Stimulated activated CD4-positive, alpha-beta T cell treated with anti-CD3 and anti-CD28 coated beads, Interleukin-4, amount 100 ng/mL, for 48 hours (primary cell): ENCODE data around the gene RGPD8.
"Not testable (repeated sequence)": the region's sequence is repeated elsewhere in the genome, so short reads cannot be mapped to it uniquely, and the experiment has no call there.

ENCODE experiments used
- DNase-seq, 2 donors: peaks; one replicate each; pipeline ENCODE4 v3.0.0-alpha.2; 2020; ENCODE audit warnings: low read depth in 2 of 2

RGPD8 gene

DNA sequence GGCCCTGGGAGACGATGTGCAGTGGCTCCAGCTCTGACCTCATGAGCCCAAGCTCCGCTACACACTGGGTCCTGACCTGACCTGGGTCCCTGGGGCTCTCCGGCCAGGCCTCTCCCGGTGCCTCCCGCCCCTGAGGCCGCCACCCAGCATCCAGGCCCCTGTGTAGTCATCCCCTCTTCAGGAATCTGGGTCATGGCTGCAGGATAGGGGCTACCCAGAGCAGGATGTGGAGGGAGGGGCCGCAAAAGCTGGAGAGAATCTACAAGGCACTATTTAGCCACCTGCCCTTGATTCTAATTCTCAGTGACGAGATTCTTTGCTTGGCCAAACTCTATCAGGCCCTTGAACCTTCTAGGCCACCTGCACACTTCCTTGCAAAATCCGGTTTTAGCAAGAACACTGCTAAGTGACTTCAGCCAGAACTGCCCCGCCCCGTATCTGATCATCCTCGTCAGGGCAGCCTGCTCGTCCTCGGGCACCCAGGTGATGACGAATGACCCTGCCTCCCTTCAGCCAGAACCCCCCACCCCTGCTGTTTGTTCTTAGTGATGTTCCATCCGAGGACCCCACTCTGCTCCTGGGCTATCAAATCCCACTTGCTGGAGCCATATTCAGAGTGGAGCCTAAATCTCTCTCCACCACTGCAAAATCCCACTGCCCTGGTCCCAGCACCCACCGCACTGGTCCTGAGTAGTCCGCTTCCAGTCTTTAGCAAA is 2.4 kb upstream of the RGPD8 start:
- DNase-seq = not testable (repeated sequence)

DNA sequence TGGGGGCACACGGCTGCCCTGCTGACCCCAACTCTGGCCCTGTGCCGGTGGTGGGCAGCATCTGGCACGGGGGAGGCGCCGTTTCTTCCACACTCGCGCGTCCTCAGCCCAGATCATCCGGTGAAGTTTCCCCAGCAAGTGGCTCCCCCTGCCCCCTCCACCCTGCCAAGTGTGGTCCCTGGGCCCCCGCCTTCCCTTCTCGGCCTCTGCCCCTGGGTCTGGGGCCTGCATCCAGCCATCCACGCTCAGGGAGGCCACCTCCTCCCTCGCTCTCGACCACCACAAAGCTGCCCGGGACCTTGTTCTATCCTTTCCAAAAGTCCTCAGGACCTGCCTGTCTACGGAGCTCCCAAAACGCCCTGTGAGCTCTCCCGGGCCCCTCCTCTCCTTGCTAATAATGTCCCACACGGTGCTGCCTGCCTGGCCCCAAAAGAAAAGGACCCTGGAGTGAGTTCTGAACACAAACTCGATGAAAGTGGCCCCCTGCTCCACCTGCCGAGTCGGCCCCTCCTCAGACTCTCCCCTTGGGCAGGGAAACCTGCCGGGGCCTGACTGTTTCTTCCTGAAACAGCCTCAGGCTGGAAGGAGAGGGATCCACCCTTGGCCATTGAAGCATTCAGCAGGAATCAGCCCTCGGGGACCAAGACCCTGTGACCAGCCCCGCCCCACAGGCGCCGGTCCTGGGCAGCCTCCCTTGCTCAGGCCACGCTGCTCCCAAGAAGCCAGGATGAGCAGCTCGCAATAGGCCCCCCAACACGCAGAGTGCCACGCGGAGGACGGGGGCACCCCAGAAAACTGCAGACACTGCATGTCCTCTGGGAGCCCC is 1.7 kb upstream of the RGPD8 start:
- not testable (repeated sequence) for DNase-seq

DNA sequence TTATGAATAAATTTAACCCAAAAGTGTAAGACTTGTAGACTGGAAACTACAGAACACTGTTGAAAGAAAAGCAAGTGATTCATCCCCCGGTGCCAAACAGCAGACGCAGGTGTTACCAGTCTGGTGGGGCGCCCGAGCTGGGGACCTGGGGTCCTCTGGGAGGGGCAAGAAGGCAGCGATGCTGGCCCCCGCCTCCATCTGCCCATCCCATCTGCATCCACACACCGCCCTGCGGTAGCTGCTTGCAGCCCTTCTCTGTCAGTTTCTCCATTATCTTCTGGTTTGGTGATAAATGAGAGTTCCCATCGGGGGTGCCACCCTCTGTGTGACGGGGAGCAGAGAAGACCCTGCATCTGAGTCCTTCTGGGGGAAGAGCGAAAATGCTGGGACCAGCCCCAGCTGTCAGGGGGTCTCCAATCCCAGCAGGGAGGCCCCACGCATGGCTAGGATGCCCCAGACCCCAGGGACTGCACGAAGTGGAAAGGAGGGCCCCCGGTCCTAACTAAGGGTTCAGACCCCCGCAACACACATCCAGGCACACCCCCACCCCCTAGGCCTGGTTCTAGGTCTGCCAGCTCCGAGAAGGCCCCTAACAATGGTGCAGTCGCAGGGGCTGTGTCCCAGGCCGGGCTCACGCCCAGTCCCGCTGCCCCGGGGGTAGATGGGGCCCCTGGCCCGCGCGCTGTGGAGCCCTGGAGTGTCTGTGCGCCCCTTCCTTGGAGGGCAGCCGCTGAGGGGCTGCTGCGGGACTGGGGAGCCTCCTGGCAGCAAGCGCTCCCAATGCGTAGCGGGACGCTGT is 686 bp upstream of the RGPD8 start:
- no peak for DNase-seq

DNA sequence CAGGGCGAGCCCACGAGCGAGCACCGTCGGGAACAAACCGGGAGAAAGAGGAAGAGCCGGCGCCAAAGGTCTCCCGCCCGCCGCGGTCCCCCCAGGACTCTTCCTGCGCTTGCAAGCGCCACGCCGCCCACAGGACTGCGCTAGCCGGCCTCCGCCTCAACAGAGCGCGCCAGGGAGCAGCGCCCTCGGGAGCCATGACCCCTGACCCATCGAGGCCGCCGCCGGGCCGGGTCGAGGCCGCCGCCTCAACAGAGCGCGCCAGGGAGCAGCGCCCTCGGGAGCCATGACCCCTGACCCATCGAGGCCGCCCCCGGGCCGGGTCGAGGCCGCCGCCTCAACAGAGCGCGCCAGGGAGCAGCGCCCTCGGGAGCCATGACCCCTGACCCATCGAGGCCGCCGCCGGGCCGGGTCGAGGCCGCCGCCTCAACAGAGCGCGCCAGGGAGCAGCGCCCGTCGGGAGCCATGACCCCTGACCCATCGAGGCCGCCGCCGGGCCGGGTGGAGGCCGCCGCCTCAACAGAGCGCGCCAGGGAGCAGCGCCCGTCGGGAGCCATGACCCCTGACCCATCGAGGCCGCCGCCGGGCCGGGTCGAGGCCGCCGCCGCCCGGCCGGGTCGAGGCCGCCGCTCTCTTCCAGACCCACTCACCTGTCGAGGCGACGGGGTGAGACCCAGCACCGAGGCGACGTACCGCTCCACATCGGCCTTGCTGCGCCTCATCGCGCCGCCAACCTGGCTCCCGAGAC is 538 bp downstream of the RGPD8 start:
- peak in 1 of 2 donors; percentile 12 for DNase-seq

DNA sequence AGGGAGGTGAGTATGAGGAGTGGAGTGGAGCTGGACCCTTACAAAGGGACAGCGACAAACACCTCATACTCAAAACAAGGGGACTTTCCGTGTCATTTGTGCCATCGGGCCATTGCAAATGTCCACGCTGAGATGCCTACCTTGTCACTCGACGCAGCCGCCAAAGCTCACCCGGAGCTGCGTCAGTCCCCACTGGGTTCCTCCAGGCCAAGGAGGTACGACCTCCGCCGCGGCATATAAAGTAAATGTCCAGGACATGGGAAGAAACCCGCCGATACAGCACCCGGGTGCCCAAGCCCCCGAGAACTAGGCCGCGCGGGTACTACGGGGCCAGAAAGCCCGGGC is 1.1 kb downstream of the RGPD8 start:
- not testable (repeated sequence) for DNase-seq

DNA sequence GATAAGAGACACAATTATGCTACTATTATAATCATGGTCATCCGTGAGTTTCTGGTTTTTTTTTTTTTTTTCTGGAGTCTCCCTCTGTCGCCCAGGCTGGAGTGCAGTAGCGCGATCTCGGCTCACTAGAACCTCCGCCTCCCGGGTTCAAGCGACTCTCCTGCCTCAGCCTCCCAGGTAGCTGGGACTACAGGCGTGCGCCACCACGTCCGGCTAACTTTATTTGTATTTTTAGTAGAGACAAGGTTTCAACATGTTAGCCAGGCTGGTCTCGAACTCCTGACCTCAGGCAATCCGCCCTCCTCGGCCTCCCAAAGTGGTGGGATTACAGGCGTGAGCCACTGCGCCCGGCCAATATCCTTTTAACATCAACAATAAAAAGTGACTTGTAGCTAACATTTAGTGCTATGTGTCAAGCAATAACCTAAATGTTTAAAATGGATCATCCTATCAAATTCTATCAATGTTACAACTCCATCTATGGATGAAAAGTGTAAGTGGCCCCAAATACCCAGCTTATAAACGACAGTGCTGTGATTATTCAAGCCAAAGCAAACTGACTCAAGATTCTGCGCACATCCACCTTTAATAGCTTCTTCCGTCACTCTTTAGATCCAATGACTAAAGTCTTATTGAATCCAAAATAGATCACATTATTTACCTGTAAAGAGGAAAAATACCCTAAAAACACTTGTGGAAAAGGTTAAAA is 1.7 kb downstream of the RGPD8 start:
- DNase-seq = not testable (repeated sequence)

DNA sequence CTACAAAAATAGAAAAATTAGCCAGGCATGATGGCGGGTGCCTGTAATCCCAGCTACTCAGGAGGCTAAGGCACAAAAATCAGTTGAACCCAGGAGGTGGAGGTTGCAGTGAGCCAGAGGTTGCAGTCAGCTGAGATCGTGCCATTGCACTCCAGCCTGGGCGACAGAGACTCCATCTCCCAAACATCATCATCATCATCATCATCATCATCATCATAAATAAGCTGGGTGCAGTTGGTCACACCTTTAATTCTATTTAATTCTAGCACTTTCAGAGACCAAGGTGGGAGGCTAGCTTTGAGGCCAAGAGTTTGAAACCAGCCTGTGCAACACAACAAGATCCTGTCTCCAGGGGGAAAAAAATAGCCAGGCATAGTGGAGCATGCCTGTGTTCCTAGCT is 8.9 kb downstream of the RGPD8 start:
- DNase-seq = not testable (repeated sequence)

DNA sequence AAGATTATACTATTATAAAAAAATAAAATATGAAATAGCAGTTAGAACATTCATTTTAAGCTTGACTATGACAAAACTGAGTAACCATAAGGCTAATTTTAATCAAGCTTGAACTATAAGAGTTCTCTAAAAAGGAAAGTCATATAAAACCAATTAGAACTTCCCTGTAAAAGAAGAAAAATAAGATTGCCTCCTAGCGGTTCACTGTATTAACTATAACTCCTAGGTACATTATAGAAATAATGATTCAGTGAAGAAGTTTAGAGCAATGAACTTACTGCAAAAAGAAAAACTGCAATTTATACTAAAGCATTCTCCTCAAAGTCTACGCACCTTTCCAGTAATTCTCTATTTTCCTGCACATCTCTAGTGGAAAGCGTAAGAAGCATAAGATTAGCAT is 16.6 kb downstream of the RGPD8 start:
- not testable (repeated sequence) for DNase-seq

DNA sequence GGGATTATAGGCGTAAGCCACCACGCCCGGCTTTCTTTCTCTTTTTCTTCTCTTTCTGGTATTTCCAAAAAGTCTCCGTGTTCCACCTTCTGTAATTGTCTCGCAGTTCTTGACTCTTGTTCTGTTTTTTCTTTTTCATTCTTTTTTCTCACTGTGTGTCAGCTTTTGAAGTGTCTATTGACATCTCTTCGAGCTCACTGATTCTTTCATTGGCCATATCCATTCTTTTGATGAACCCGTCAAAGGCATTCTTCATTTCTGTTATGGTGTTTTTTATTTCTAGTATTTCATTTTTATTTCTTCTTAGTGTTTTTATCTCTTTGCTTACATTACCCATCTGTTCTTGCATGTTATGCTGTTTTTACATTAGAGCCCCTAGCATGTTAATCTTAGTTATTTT is 73.4 kb downstream of the RGPD8 start:
- DNase-seq = not testable (repeated sequence)

DNA sequence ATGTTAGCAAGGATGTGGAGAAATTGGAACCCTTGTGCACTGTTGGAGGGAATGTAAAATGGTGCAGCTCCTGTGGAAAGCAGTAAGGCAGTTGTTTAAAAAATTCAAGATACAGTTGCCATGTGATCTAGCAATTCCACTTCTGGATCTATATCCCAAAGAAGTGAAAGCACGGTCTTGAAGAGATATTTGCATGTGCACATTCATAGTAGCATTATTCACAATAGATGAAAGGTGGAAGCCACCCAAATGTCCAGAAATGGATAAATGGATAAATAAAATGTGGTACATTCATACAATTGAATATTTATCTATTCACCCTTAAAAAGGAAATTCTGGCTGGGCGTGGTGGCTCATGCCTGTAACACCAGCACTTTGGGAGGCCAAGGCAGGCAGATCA is 79.1 kb downstream of the RGPD8 start:
- DNase-seq = not testable (repeated sequence)

DNA sequence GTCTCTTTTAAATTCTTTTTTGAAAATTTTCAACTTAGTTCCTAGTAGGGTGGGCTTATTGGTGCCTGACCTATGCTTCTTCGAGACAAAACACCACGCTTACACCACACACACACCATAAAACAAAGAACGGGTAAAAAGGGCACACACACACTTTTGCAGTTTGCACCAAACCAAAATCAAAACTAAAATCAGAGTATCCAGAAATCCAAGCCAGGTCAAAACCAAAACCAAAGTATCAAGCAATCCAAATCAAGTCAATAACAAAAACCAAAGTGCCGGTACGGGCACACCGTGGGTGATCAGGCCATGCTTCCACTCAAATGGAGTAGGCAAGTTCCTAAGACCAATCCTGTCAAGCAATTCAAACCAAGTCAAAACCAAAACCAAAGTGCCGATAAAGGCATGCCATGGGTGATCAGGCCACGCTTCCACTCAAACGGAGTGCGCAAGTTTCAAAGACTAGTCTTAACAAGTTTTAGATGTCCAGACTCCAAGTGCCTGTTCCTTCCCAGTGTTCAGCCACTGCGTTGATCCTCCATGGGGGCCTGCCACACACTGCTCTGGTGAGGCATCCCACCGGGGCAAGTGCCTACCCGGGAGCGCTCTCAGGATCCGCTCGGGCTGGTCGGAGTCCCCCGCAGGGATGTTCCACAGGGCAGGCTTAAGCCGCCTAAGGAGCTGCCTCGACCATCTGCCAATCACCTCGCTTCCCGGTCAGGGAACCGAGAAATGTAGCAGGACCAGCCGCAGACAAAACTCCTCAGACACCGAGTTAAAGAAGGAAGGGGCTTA is 80.4 kb downstream of the RGPD8 start:
- not testable (repeated sequence) for DNase-seq

DNA sequence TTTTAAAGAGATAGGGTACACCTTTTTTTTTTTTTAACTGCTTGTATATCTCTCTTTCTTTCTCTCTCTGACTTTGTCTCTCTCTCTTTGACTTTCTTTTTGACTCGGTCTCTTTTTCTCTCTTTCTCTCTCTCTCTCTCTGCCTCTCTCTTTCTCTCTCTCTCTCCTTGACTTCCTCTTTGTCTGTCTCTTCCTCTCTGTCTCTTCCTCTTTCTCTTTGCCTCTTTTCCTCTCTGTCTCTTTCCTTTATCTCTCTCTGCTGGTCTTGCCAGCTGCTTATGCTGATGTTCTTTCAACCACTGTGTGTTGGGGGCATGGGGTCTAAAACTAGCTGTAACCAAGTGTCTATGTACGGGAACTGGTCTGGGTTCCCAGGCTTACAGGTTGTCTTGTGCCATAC is 81.2 kb downstream of the RGPD8 start:
- not testable (repeated sequence) for DNase-seq

DNA sequence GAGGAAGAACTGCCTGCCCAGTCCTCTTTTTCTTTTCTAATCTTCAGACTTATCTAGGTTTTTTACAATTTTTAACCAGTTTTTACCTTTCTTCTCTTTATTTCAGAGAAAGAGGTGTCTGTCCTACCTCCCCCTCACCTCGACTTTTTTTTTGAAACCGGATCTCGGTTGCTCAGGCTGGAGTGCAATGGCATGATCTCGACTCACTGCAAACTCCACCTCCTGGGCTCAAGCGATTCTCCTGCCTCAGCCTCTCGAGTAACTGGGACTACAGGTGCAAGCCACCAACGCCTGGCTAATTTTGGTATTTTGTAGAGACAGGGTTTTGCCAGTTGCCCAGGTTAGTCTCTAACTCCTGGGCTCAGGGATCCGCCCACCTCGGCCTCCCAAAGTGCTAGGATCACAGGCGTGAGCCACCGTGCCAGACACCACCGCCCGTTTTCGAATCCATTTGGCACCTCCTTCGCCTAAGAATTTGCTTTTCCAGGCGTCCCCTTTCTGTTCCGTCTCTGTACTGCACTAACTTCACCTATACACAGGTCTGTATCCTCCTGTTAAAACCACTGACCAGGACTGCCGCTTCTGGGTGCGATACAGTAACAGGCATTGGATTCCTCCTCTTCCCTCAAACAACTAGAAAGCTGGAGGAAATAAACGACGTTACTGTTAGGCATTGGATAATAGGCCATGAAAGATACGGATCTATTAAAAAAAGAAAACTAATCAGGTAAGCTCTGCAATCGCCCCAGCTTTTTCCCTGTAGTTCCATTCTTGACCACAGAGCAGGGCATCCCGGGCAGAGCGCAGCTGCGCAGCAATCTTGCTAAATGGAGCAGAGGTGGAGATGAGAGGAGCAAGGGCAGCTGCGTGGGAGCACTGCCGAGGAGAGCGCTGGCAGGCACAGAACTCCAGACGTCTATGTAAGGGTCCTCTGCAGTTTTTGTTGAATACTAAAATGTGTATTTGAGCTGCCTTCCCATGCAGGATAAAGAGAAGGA is 88.1 kb downstream of the RGPD8 start:
- no peak for DNase-seq

DNA sequence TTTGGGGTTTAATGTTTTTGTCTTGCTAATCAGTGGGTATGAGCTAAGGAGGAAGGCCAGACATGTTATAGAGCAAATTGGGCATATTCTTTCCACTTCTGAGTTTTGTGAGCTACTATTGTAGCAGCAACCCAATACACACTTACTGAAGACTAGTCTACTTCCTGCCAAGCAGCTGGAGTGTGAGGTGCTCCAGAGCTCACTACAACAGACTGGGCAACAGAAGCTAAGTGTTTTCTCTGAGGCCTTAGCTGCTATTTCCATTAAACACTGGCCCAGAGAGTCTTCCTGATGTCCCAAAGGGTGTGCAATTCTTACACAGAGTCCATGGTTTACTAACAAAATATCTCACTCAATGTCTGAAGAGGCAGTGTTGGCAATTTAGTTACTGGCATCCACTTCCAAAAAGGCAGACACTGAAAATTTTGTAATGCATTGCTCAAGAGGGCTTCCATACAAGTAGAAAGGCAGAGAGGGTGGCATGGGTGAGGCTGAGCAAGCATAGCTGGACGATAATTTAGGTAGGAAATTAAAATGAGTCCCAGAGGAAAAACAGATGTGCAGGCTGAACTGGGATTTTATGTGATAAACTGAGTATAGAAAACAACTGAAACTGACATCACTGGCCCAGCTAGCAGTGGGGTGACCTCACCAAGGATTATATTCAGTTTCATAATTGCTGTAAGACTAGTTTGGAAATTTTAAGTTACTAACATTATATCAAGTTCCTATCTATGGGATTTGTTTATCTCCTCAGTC is 89.4 kb downstream of the RGPD8 start:
- no peak for DNase-seq

DNA sequence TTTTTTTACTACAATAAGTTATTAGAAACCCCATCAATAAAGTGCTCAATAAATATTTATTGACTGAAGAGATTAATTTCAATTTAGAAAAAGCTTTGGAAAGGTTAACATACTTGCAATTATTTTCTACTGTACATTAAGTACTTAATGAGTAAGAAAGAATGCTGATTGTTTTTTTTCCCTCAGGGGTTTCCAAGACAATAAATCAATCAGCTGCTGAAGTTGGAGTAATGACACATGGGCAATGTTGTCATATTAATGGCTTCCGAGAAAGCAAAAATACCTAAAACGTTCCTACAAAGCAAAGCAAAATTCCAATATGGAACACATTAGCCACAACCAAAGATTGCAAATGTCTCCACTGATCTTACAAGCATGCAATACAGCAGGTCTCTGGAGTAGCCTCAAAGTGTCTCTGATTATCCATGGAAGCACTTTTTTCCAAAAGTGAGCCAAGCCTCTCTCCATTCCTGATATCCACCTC is 91.3 kb downstream of the RGPD8 start:
- DNase-seq = no peak

DNA sequence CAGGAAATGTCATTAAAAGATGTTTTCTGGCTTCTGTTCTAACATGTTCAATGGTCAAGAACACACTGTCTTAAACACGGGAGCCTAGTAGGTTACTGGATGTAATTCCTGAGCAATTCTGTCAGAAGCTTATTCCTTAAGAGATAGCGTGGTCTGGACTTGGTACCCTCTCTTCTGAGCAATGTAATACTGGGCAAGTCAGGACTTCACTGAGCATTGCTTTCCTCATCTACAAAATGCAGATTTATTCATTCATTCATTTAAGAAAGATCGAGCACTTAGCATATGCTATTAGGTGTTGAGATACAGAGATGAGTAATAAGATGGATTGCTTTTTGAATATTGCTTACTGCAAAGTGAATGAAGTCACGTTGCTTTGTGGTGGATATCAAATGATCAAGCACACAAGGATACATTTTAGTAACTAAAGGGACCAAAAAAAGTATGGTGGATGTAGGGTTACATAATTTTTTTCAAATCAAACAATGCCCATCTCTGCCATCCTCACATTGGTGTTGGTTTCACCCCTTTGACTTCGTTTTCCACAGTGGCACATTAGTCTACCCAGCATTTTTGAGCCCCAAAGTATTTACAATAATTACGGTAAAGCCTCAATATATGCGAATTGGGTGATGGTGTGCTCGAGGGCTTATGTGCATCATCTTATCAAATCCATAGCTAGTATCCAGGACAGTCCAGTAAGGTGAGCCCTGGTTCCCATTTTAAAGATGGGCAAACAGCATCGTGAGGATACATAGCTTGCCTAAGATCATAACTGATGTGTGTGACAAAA is 92.8 kb downstream of the RGPD8 start:
- DNase-seq = no peak

DNA sequence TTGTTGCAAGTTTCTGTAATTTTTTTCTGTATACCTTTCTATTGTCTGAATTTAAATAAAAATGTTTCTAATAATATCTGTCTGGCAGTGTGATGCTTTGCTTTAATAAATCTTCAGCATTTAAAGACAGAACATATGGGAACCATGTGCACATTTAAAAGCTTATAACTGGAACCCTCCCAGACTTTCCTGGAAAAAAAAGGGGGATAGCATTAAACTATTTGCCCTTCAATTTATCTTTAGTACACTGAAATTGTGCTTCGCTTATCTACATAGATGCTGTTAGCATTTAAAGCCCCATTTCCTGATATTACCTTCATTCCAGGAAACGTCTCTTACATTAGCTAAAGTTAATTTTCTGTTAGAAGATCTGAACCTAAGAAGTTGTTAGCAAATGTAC is 93.5 kb downstream of the RGPD8 start:
- DNase-seq = no peak
